Lung (tissue), 12 donors: ENCODE data around the gene FAM3D. TPM values are rescaled to one million over a fixed set of nuclear protein-coding genes. Genes with fewer than 3 reads are reported as not detected.

Experiments
- ATAC-seq: fragments of 200-7000 bp; cut with Tn5 transposase; one replicate; pipeline ENCODE4 v1.9.1; 2020; ENCODE audit warnings: moderate number of reproducible peaks; ENCODE audit not compliant: insufficient read depth, low FRiP score
- DNase-seq, 3 donors: peaks; one replicate each; pipeline ENCODE4 v3.0.0-alpha.2; 2013 to 2017
- H3K27ac ChIP-seq, 2 donors: one replicate each; pipeline ENCODE4 v1.5.1; 2013; ENCODE audit warnings: mild to moderate bottlenecking in 2 of 2, moderate library complexity in 2 of 2, control low read depth in 1 of 2, inconsistent platforms in 1 of 2, low read depth in 1 of 2, low read length in 1 of 2
- H3K27me3 ChIP-seq, 3 donors: one replicate each; pipeline ENCODE4 v1.5.1; 2013; ENCODE audit warnings: low read length in 2 of 3; ENCODE audit not compliant: control insufficient read depth in 3 of 3, insufficient read depth in 3 of 3
- H3K36me3 ChIP-seq, 4 donors: one replicate each; pipeline ENCODE4 v1.5.1; 2013; ENCODE audit warnings: low read length in 4 of 4, mild to moderate bottlenecking in 1 of 4, moderate library complexity in 1 of 4; ENCODE audit not compliant: control insufficient read depth in 4 of 4, insufficient read depth in 4 of 4
- H3K4me1 ChIP-seq, 5 donors: one replicate each; pipeline ENCODE4 v1.5.1; 2013; ENCODE audit warnings: low read length in 5 of 5, mild to moderate bottlenecking in 2 of 5, moderate library complexity in 1 of 5; ENCODE audit not compliant: control insufficient read depth in 5 of 5, insufficient read depth in 5 of 5
- H3K4me3 ChIP-seq: one replicate; pipeline ENCODE4 v1.5.1; 2013; ENCODE audit warnings: mild to moderate bottlenecking, control low read depth, moderate library complexity
- H3K9ac ChIP-seq, 2 donors: one replicate each; pipeline ENCODE4 v1.5.1; 2013; ENCODE audit warnings: low read length in 2 of 2, control low read depth in 1 of 2; ENCODE audit not compliant: insufficient read depth in 1 of 2
- H3K9me3 ChIP-seq, 4 donors: one replicate each; pipeline ENCODE4 v1.5.1; 2013; ENCODE audit warnings: low read length in 3 of 4, mild to moderate bottlenecking in 1 of 4, moderate library complexity in 1 of 4; ENCODE audit not compliant: control insufficient read depth in 4 of 4, insufficient read depth in 3 of 4
- WGBS, 2 donors: extraction: QIAGEN DNeasy Blood & Tissue Kit; methylation state at CpG; one replicate each; pipeline ENCODE4 v1.1.7; 2013; 5-methylcytosine and 5-hydroxymethylcytosine counted together
- polyA plus RNA-seq, 2 donors: library from polyadenylated mRNA; stranded (reverse); fragments of 200-250 nt; gene quantifications; one replicate each; pipeline ENCODE4 v1.2.1, GENCODE V29; 2013
- total RNA-seq, 2 donors: library from RNA; depleted of rRNA in 1 of 2; stranded (reverse); fragments of >200 nt in 1 of 2; gene quantifications; one replicate each; pipeline ENCODE4 v1.2.1, GENCODE V29; 2014 to 2021
- TF ChIP-seq, protein P1 (sequence below): IDR thresholded peaks from 2 replicates; pipeline ENCODE4 v1.5.1; 2012; ENCODE audit warnings: mild to moderate bottlenecking; ENCODE audit errors: control extremely low read depth, extremely low read depth
- donor health status: control.
- donor health status: control.
- donor health status: Bipolar disorder and iron deficiency.
- donor health status: healthy.
- donor health status: DM: yes; HTN: yes; CAD: no.

Gene FAM3D
- total and polyA plus RNA-seq, 4 donors = 3.2 to 15.1 (median 11.6) TPM

DNA sequence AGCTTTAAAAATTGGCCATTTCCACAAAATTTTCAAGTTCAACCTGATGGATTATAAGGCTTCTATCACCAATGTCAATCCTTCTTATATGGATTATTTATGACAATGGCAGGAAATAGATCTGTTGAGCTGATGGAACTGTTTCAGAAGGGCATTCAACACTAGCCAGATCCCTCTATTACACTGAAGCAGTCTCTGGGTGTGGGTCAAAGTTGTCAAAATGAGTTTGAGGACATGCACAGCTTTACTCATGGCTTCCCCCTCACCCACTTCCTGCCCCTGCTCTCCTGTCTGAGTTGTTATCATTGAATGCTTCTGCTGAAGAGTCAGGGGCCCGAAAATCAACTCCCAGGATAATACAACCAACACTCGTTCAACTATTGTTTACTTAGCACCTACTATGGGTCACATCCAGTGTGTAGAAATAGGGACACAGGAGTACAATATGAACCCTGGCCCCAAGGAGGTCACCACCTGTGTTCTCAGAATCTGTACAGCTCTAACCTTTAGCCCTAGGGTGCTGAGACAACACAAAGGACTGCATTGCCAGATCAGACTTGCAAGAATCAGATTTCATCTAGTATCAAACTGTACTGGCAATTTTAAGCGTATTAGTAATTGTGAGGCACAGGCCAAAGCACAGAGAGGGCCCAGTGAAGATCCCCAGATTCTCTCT, 41.7 kb upstream of the FAM3D start:
- no peak overlapping the region for H3K4me3 ChIP-seq
- H3K4me1 ChIP-seq = no peaks in the 10 kb centered on the region
- H3K36me3 ChIP-seq = no peaks in the 10 kb centered on the region
- no peaks in the 10 kb centered on the region for H3K9me3 ChIP-seq
- TF ChIP-seq, protein P1, sequence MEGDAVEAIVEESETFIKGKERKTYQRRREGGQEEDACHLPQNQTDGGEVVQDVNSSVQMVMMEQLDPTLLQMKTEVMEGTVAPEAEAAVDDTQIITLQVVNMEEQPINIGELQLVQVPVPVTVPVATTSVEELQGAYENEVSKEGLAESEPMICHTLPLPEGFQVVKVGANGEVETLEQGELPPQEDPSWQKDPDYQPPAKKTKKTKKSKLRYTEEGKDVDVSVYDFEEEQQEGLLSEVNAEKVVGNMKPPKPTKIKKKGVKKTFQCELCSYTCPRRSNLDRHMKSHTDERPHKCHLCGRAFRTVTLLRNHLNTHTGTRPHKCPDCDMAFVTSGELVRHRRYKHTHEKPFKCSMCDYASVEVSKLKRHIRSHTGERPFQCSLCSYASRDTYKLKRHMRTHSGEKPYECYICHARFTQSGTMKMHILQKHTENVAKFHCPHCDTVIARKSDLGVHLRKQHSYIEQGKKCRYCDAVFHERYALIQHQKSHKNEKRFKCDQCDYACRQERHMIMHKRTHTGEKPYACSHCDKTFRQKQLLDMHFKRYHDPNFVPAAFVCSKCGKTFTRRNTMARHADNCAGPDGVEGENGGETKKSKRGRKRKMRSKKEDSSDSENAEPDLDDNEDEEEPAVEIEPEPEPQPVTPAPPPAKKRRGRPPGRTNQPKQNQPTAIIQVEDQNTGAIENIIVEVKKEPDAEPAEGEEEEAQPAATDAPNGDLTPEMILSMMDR = no peak
- no peaks in the 10 kb centered on the region for H3K27me3 ChIP-seq
- 76 to 84% methylated on average over 3 of the region's 3 CpGs for WGBS, 2 donors
- H3K27ac ChIP-seq = no peak overlapping the region
- ATAC-seq (no peak), DNase-seq (no peak)
- H3K9ac ChIP-seq = no peak overlapping the region

DNA sequence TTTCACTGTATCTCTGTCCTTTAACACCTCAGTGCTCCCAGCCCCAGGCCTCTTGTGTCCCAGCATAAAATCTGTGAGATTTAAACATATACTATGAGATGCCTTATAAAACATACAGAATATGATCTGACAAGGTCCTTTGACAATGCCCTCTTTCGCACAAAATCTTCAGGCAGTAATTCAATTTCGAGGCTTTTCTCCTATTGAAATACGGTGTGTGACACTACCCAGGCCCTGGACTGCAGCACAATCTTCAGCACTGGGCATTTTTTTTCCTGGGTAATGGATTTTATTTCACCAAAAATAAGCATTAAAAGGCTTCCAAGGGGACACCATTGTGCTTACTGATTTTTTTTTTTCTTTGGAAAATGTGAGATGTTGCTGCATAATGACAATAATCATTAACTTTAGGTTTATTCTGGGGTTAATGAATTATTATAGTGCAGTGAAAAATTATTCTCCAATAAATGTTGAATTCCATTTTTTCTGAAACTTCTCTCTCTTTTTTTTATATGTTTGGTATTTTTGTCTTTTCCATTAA, 40.9 kb upstream of the FAM3D start:
- H3K4me1 ChIP-seq = no peaks in the 10 kb centered on the region
- TF ChIP-seq, protein P1 = no peak
- no peak overlapping the region for H3K27ac ChIP-seq
- H3K27me3 ChIP-seq = no peaks in the 10 kb centered on the region
- WGBS, 2 donors = 92 to 94% methylated on average over 3 of the region's 3 CpGs
- H3K36me3 ChIP-seq = no peaks in the 10 kb centered on the region
- no peak overlapping the region for H3K4me3 ChIP-seq
- ATAC-seq (no peak), DNase-seq (no peak)
- H3K9ac ChIP-seq = no peak overlapping the region
- no peaks in the 10 kb centered on the region for H3K9me3 ChIP-seq

DNA sequence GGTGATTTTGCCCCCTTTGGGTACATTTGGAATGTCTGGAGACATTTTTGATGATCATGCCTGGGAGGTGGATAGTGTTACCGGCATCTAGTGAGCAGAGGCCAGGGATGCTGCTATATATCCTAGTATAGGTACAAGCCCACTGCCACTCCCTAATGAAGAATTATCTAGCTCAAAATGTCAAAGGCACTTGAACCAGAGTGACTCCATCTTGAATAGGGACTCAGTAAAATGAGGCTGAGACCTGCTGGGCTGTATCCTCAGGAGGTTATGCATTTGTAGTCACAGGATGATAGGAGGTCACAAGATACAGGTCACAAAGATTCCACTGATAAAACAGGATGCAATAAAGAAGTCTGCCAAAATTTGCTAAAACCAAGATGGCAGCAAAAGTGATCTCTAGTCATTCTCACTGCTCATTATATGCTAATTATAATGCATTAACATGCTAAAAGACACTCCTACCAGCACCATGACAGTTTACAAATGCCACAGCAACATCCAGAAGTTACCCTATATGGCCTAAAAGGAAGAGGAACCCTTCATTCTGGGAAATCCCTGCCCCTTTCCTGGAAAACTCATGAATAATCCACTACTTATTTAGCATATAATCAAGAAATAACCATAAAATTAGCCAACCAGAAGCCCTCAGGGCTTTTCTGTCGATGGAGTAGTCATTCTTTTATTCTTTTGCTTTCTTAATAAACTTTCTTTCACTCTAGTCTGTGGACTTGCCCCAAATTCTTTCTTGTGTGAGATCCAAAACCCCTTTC, 40.0 kb upstream of the FAM3D start:
- H3K27ac ChIP-seq = no peak overlapping the region
- WGBS, 2 donors = 95 to 98% methylated on average over 2 of the region's 2 CpGs
- no peak overlapping the region for H3K4me3 ChIP-seq
- H3K27me3 ChIP-seq = no peaks in the 10 kb centered on the region
- DNase-seq = no peak
- no peaks in the 10 kb centered on the region for H3K4me1 ChIP-seq
- TF ChIP-seq, protein P1 = no peak
- ATAC-seq = no peak
- H3K36me3 ChIP-seq = no peaks in the 10 kb centered on the region
- no peak overlapping the region for H3K9ac ChIP-seq
- no peaks in the 10 kb centered on the region for H3K9me3 ChIP-seq
